Sciatic nerve (tissue), 2 donors: Measurements from ENCODE around the gene CASK. TPM values are rescaled to one million over a fixed set of nuclear protein-coding genes. Genes with fewer than 3 reads are reported as not detected.

Experiments used
- ATAC-seq: fragments of 200-7000 bp; cut with Tn5 transposase; one replicate; pipeline ENCODE4 v1.9.1; 2020; ENCODE audit warnings: mild to moderate bottlenecking, moderate library complexity
- DNase-seq: peaks from one replicate; pipeline ENCODE4 v3.0.0-alpha.2; 2020; ENCODE audit warnings: low spot score
- intact Hi-C: fragments of 100-400 bp; cut with DNase I; formaldehyde crosslinking; loops from one replicate; pipeline ENCODE4 v1.14.2; 2022
- total RNA-seq: library from RNA; stranded (reverse); fragmentation: NEBNext Ultra II Directional; extraction: Animal tissue kit (Norgen Biotek cat#: 25700); gene quantifications from one replicate; pipeline ENCODE4 v1.2.1, GENCODE V29; 2021
- donor health status: DM: no; HTN: no; CAD: no.
- donor health status: DM: no; HTN: no; CAD: no.

Gene CASK
- total RNA-seq, 1 donor from 2014 or later = 43.3 TPM

- ATAC-seq (no peak), DNase-seq (no peak)
- intact Hi-C loops = no loop called here
Measured at GRCh38 chrX:41919870-41920269, 3.5 kb downstream of the CASK start.

GRCh38 chrX:41917517-41917916 lies 5.8 kb downstream of the CASK start:
- intact Hi-C loops = no loop called here
- ATAC-seq = no peak
- no peak for DNase-seq

DNA sequence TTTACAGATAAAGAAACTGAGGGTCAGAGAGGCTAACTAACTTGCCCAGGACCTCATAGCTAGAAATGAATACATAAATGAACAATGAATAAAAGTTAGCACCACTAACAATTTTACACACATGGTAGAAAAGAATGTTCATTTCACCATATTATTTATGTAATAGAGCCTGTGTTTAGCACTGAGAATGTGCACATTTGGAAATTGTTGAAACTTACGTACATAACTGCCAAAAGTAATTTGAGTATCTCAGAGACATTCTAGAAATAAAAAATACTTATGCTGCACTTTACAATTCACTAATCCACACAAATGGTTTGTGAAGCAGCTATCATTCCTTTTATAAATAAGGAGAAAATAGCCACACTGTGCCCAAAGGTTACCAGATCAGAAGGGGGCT lies 9.9 kb downstream of the CASK start:
- intact Hi-C loops = no loop called here
- ATAC-seq (no peak), DNase-seq (no peak)

DNA sequence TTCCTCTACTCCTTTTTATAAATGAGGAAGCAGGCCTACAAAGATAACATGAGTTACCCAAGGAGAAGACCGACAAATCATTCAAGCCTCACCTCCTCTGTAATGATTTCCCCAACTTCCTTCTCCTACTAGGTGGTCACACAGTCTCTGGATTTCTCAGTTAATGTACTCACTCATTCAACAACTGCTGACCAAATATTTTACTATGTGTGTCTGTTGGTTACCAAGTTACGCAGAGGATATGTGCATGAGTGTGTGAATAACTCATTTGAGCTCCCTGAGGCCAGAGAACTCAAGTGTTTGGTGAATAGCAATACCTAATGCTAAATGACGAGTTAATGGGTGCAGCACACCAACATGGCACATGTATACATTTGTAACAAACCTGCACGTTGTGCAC lies 10.4 kb downstream of the CASK start:
- DNase-seq = no peak
- intact Hi-C loops = no loop called here
- no peak for ATAC-seq

- DNase-seq = no peak
- no peak for ATAC-seq
- intact Hi-C loops = no loop called here
Measured at GRCh38 chrX:41909068-41909467, 14.3 kb downstream of the CASK start.

- DNase-seq (no peak), ATAC-seq (no peak)
Measured at GRCh38 chrX:41906515-41907187, 16.7 kb downstream of the CASK start.

DNA sequence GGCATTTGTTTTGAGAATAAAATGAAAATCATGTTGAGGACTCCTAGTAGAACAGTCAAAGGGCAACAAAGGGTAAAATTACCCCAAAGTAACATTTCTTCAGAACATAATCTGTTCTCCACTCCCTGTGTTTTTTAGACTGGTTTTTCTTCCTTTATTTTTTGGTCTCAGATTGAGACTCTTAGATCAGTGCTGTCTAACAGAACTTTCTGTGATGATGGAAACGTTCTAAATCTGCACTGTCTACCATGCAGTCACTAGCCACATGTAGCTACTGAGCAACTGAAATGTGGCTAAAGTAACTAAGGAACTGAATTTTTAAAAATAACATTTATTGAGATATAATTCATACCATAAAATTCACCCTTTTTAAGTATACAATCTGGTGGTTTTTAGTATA lies 19.8 kb downstream of the CASK start:
- DNase-seq (no peak), ATAC-seq (no peak)
- intact Hi-C loops = no loop called here

More at GRCh38 chrX:41906515-41907187, 16.7 kb downstream of the CASK start:
- intact Hi-C loops = no loop called here

DNA sequence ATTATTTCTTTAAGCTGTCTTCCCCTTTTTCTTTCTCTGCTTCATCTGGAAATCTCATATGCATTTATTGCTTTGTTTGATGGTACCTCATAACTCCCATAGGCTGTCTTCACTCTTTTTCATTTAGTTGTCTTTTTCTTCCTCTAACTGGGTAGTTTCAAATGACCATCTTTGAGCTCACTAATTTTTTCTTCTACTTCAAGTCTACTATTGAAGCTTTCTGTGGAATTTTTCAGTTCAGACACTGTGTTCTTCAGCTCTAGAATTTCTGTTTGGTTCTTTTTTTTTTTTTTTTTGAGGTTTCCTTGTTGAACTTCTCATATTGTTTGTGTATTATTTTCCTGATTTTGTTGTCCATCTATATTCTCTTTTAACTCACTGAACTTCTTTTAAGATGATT lies 23.0 kb downstream of the CASK start:
- ATAC-seq (no peak), DNase-seq (no peak)
- intact Hi-C loops = no loop called here

- DNase-seq = no peak
- intact Hi-C loops = no loop called here
- ATAC-seq = no peak
Measured at GRCh38 chrX:41895826-41896225, 27.5 kb downstream of the CASK start.

GRCh38 chrX:41890026-41890423 lies 33.3 kb downstream of the CASK start:
- intact Hi-C loops = no loop called here
- DNase-seq (no peak), ATAC-seq (no peak)

GRCh38 chrX:41889317-41890025 lies 33.9 kb downstream of the CASK start:
- intact Hi-C loops = no loop called here
- ATAC-seq (no peak), DNase-seq (no peak)

- ATAC-seq (no peak), DNase-seq (no peak)
- intact Hi-C loops = no loop called here
Measured at GRCh38 chrX:41887691-41888090, 35.7 kb downstream of the CASK start.

DNA sequence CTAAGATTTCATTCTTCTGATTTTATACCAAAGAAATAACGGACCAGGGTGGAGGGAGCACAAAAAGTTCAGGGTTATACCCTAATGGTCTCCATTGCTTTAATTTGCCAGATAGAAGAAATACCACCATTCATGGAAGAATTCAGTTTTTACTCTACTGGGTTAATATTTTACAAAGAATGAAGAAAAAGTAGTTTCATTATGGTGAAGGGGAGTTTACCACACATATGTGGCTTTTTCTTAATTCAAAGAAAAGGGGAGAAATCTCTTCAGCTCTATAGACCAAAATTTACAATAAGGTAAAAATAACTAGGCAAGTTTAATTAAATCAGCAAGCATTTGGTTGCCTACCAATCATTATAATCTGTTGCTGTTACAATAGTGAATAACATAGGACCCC lies 37.6 kb downstream of the CASK start:
- intact Hi-C loops = no loop called here

GRCh38 chrX:41881166-41881565 lies 42.2 kb downstream of the CASK start:
- DNase-seq (no peak), ATAC-seq (no peak)
- intact Hi-C loops = no loop called here

More for the DNA sequence above, 37.6 kb downstream of the CASK start:
- no peak for ATAC-seq
- DNase-seq = no peak

DNA sequence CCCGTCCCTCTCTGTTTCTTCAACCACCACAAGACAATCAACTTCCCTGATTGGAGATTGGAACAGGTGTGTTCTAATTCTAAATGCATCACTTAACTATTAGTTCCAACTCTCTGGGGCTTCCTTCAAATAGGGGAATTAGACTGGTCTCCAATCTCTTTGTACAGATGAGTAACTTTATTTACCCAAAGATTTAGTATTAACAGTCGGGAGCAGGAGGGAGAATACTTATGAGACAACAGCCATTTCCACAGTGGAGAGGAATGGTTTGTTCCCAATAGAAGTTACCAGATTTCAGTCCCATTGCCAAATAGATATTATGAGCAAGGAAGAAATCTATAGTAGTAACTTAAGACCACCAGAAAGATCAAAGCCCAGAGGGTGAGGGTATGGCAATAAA lies 46.2 kb downstream of the CASK start:
- DNase-seq = no peak
- intact Hi-C loops = no loop called here
- no peak for ATAC-seq

DNA sequence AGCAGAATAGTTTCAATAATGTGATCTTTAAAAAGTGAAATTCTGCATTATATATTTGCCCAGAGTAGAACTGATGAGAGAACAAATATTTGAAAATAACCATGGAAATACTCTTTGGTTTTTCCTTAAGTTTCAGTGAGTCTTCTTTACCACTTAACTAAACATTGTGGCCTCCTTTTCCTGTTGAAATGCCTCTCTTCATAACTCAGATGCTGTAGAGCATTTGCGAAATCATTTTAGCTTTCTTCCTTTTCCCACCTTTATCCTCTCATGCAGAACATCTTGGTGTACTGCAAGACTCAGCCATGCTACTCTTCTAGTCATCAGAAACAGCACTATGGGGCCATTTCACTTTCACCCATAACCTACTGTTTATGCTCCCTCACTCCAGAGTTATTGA lies 48.2 kb downstream of the CASK start:
- intact Hi-C loops = no loop called here
- ATAC-seq = no peak
- DNase-seq = no peak

DNA sequence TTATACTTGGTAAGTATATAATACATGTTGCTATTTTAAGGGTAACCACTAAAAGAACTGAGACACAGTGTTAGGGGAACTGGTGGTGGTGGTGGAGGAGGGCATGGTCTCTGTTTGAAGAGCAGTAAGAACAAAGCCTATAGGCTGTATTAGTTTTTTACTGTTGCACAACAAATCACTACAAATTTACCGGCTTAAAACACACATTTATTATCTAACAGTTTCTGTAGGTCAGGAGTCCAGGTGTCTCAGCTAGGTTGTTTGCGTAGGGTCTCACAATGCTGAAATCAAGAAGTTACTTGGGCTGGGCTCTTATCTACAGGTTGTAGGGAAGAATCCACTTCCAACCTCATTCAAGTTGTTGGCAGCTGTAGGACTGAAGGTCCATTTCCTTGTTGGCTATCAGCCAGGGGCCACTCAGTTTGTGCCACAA lies 52.6 kb downstream of the CASK start:
- intact Hi-C loops = no loop called here
- ATAC-seq (no peak), DNase-seq (no peak)

DNA sequence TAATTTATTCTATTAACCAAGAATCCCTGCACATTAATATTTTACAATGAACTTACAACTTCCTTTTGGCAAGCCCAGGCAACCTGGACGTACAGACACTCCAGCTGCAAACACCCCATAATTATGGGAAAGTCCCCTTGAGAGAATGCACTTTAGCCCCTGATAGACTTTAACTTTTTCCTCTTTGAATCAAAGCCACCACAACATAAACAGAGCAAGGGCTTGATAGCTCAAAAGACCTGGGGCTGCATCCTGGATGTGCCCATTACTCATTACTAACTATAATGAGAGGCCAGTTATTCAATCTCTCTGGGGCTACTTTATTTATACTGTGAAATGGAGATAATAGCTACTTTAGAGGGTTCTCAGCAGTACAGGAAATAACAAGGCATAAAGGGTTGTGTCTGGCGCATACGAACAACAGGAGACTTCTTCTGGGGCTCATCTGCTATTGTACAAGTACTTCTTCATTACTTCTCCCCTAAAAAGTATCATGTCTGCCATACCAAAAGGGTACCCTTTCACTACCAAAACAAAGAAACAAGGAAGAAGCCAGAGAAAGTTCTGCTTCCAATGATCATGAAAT lies 54.9 kb downstream of the CASK start:
- no peak for DNase-seq
- no peak for ATAC-seq
- intact Hi-C loops = no loop called here

GRCh38 chrX:41863343-41864203 lies 59.8 kb downstream of the CASK start:
- ATAC-seq = no peak
- intact Hi-C loops = no loop called here

More at GRCh38 chrX:41863343-41864203, 59.8 kb downstream of the CASK start:
- no peak for DNase-seq
